MM.1S (cell line): ENCODE data around the gene ABCA13.

Experiments used
- DNase-seq: peaks from one replicate; pipeline ENCODE4 v3.0.0-alpha.2; 2015
- H2AFZ ChIP-seq: fragments of 300-600 bp; sonication (generic); 2 replicates; pipeline ENCODE4 v1.6.0; 2016; ENCODE audit warnings: antibody characterized with exemption, low read length
- H3F3A ChIP-seq: fragments of 300-600 bp; sonication (generic); 2 replicates; pipeline ENCODE4 v1.6.1; 2016; ENCODE audit warnings: mild to moderate bottlenecking, antibody characterized with exemption, low read length, moderate library complexity, mixed read lengths; ENCODE audit not compliant: insufficient read depth
- H3K27ac ChIP-seq: fragments of 300-600 bp; sonication (generic); 2 replicates; pipeline ENCODE4 v1.5.1; 2016; ENCODE audit warnings: mild to moderate bottlenecking, low read length
- H3K27me3 ChIP-seq: fragments of 300-600 bp; sonication (generic); replicated peaks from 2 replicates; pipeline ENCODE4 v1.6.0; 2016; ENCODE audit warnings: low read length; ENCODE audit not compliant: insufficient read depth
- H3K36me3 ChIP-seq: fragments of 300-600 bp; sonication (generic); replicated peaks from 2 replicates; pipeline ENCODE4 v1.6.1; 2016; ENCODE audit warnings: mild to moderate bottlenecking, low read length, mixed read lengths; ENCODE audit not compliant: insufficient read depth
- H3K4me1 ChIP-seq: fragments of 300-600 bp; sonication (generic); 2 replicates; pipeline ENCODE4 v1.6.1; 2016; ENCODE audit warnings: low read length, mixed read lengths
- H3K4me2 ChIP-seq: fragments of 300-600 bp; sonication (generic); 2 replicates; pipeline ENCODE4 v1.6.0; 2016; ENCODE audit warnings: low read depth, low read length
- H3K4me3 ChIP-seq: fragments of 300-600 bp; sonication (generic); 2 replicates; pipeline ENCODE4 v1.5.1; 2016; ENCODE audit warnings: low read length, mixed read lengths
- H3K79me2 ChIP-seq: fragments of 300-600 bp; sonication (generic); 2 replicates; pipeline ENCODE4 v1.6.1; 2016; ENCODE audit warnings: mixed run types, low read length, mixed read lengths
- H3K9ac ChIP-seq: fragments of 300-600 bp; sonication (generic); 2 replicates; pipeline ENCODE4 v1.6.1; 2016; ENCODE audit warnings: low read length, mixed read lengths
- H3K9me2 ChIP-seq: fragments of 300-600 bp; sonication (generic); replicated peaks from 2 replicates; pipeline ENCODE4 v1.6.1; 2016; ENCODE audit warnings: mild to moderate bottlenecking, low read length, mixed read lengths; ENCODE audit not compliant: insufficient read depth
- H3K9me3 ChIP-seq: fragments of 300-600 bp; sonication (generic); replicated peaks from 2 replicates; pipeline ENCODE4 v1.6.1; 2016; ENCODE audit warnings: mild to moderate bottlenecking, low read length, mixed read lengths; ENCODE audit not compliant: insufficient read depth
- H4K20me1 ChIP-seq: fragments of 300-600 bp; sonication (generic); 2 replicates; pipeline ENCODE4 v1.6.1; 2016; ENCODE audit warnings: mild to moderate bottlenecking, low read length, moderate library complexity, mixed read lengths; ENCODE audit not compliant: insufficient read depth
- CTCF ChIP-seq: fragments of 300-600 bp; sonication (generic); IDR thresholded peaks from 2 replicates; pipeline ENCODE4 v1.5.1; 2016; ENCODE audit warnings: antibody characterized with exemption, low read length, mixed read lengths
- EZH2 ChIP-seq: fragments of 300-600 bp; sonication (generic); optimal IDR thresholded peaks from 2 replicates; pipeline ENCODE3; 2017; ENCODE audit warnings: low read depth, mild to moderate bottlenecking, antibody characterized with exemption, low read length, mixed read lengths
- EZH2phosphoT487 ChIP-seq: fragments of 300-600 bp; sonication (generic); IDR thresholded peaks from 2 replicates; pipeline ENCODE4 v1.6.1; 2018; ENCODE audit warnings: antibody characterized with exemption, low read length

ABCA13 gene

GRCh38 chr7:48458701-48459524 lies 287.7 kb downstream of the ABCA13 start:
- Histone ChIP-seq H3K27me3 (no peaks in the 10 kb centered on the region), H3K4me3 (no peak overlapping the region), H2AFZ (no peak overlapping the region), H3K27ac (no peak overlapping the region), H3K9me3 (no peaks in the 10 kb centered on the region), H3K4me1 (no peaks in the 10 kb centered on the region), H3K9ac (no peak overlapping the region), H3K9me2 (no peaks in the 10 kb centered on the region), H3K79me2 (no peaks in the 10 kb centered on the region), H3K4me2 (no peak overlapping the region), H3K36me3 (no peaks in the 10 kb centered on the region), H4K20me1 (no peaks in the 10 kb centered on the region), H3F3A (no peaks in the 10 kb centered on the region)
- TF ChIP-seq CTCF = no peak
- TF ChIP-seq EZH2 = no peak
- TF ChIP-seq EZH2phosphoT487 = no peak
- DNase-seq = no peak

GRCh38 chr7:48466713-48467112 lies 295.5 kb downstream of the ABCA13 start:
- H3K27ac ChIP-seq = no peak overlapping the region
- no peak overlapping the region for H2AFZ ChIP-seq
- H4K20me1 ChIP-seq = no peaks in the 10 kb centered on the region

GRCh38 chr7:48471196-48471595 lies 299.9 kb downstream of the ABCA13 start:
- no peaks in the 10 kb centered on the region for H3K9me3 ChIP-seq
- H3K4me1 ChIP-seq = no peaks in the 10 kb centered on the region
- no peak overlapping the region for H3K4me2 ChIP-seq
- no peak for DNase-seq
- no peaks in the 10 kb centered on the region for H4K20me1 ChIP-seq
- no peaks in the 10 kb centered on the region for H3K79me2 ChIP-seq
- no peaks in the 10 kb centered on the region for H3K27me3 ChIP-seq
- no peaks in the 10 kb centered on the region for H3F3A ChIP-seq
- no peak overlapping the region for H3K4me3 ChIP-seq
- TF ChIP-seq EZH2 (no peak), EZH2phosphoT487 (no peak), CTCF (no peak)
- no peak overlapping the region for H3K27ac ChIP-seq
- no peaks in the 10 kb centered on the region for H3K9me2 ChIP-seq
- H2AFZ ChIP-seq = no peak overlapping the region
- no peaks in the 10 kb centered on the region for H3K36me3 ChIP-seq
- H3K9ac ChIP-seq = no peak overlapping the region

More at GRCh38 chr7:48466713-48467112, 295.5 kb downstream of the ABCA13 start:
- Histone ChIP-seq H3K36me3 (no peaks in the 10 kb centered on the region), H3K4me1 (no peaks in the 10 kb centered on the region), H3K4me2 (no peak overlapping the region), H3F3A (no peaks in the 10 kb centered on the region), H3K27me3 (no peaks in the 10 kb centered on the region), H3K9me3 (no peaks in the 10 kb centered on the region), H3K4me3 (no peak overlapping the region), H3K9ac (no peak overlapping the region), H3K79me2 (no peaks in the 10 kb centered on the region), H3K9me2 (no peaks in the 10 kb centered on the region)
- DNase-seq = no peak
- TF ChIP-seq EZH2phosphoT487 (no peak), EZH2 (no peak), CTCF (no peak)
